IMR-90 (cell line): Measurements from ENCODE around the gene EPHB1. TPM values are rescaled to one million over a fixed set of nuclear protein-coding genes. Genes with fewer than 3 reads are reported as not detected.

Experiments
- ATAC-seq: fragments of 200-7000 bp; cut with Tn5 transposase; 2 replicates; pipeline ENCODE4 v1.9.1; 2020; ENCODE audit warnings: low read depth, mild to moderate bottlenecking, moderate library complexity
- BruUV-seq: library from RNA; stranded (reverse); fragments of 400-500 nt; replicated peaks from 2 replicates; lab custom pipeline; 2021; lab: Mats Ljungman, UMichigan
- CTCF ChIA-PET: fragments of 300-600 bp; formaldehyde crosslinking; extraction: SDS; loops from one replicate; lab custom pipeline; 2021; ENCODE audit warnings: antibody characterized with exemption; lab: Yijun Ruan, JAX
- POLR2A ChIA-PET: fragments of 300-600 bp; sonication (Branson Sonifier 250); formaldehyde crosslinking; loops from one replicate; lab custom pipeline; 2022; ENCODE audit warnings: antibody characterized with exemption; ENCODE audit not compliant: unreplicated experiment; lab: Charles Lee
- DNase-seq: peaks from one replicate; pipeline ENCODE4 v3.0.0; 2013
- H2AFZ ChIP-seq: replicated peaks from 2 replicates; pipeline ENCODE3; 2013; ENCODE audit warnings: low read length, mild to moderate bottlenecking; ENCODE audit not compliant: poor library complexity
- H2AK5ac ChIP-seq: 2 replicates; pipeline ENCODE4 v1.6.1; 2013; ENCODE audit warnings: low read depth, low read length, inconsistent platforms
- H2AK9ac ChIP-seq: replicated peaks from 2 replicates; pipeline ENCODE3; 2013; ENCODE audit warnings: mild to moderate bottlenecking, low read depth, low read length, moderate library complexity; ENCODE audit not compliant: poor library complexity
- H2BK120ac ChIP-seq: 2 replicates; pipeline ENCODE4 v1.6.1; 2013; ENCODE audit warnings: low read depth, low read length, inconsistent platforms
- H2BK15ac ChIP-seq: 3 replicates; pipeline ENCODE4 v1.6.1; 2013; ENCODE audit warnings: low read depth, low read length, inconsistent platforms
- H2BK20ac ChIP-seq: 2 replicates; pipeline ENCODE4 v1.6.1; 2013; ENCODE audit warnings: low read depth, mild to moderate bottlenecking, inconsistent platforms, low read length, moderate library complexity
- H2BK5ac ChIP-seq: 2 replicates; pipeline ENCODE4 v1.6.1; 2013; ENCODE audit warnings: mild to moderate bottlenecking, low read depth, low read length, inconsistent platforms; ENCODE audit not compliant: poor library complexity, severe bottlenecking
- H3K14ac ChIP-seq: replicated peaks from 2 replicates; pipeline ENCODE4 v1.6.1; 2013; ENCODE audit warnings: low read depth, low read length, inconsistent platforms
- H3K18ac ChIP-seq: 2 replicates; pipeline ENCODE4 v1.6.1; 2013; ENCODE audit warnings: low read depth, low read length, control low read depth
- H3K23ac ChIP-seq: 2 replicates; pipeline ENCODE4 v1.6.1; 2013; ENCODE audit warnings: low read depth, low read length, inconsistent platforms
- H3K27ac ChIP-seq: 2 replicates; pipeline ENCODE4 v1.5.1; 2013; ENCODE audit warnings: mild to moderate bottlenecking, control low read depth, low read length; ENCODE audit not compliant: insufficient read depth
- H3K27me3 ChIP-seq: 2 replicates; pipeline ENCODE4 v1.6.1; 2013; ENCODE audit warnings: low read length; ENCODE audit not compliant: control insufficient read depth, insufficient read depth
- H3K36me3 ChIP-seq: 2 replicates; pipeline ENCODE4 v1.6.1; 2013; ENCODE audit warnings: low read length, mixed read lengths; ENCODE audit not compliant: control insufficient read depth, insufficient read depth
- H3K4ac ChIP-seq: 2 replicates; pipeline ENCODE4 v1.6.1; 2013; ENCODE audit warnings: low read depth, low read length, inconsistent platforms
- H3K4me1 ChIP-seq: 2 replicates; pipeline ENCODE4 v1.6.1; 2013; ENCODE audit warnings: low read length, mixed read lengths; ENCODE audit not compliant: control insufficient read depth, insufficient read depth
- H3K4me2 ChIP-seq: 2 replicates; pipeline ENCODE4 v1.6.1; 2013; ENCODE audit warnings: low read depth, mild to moderate bottlenecking, control low read depth, low read length, moderate library complexity
- H3K4me3 ChIP-seq: 2 replicates; pipeline ENCODE4 v1.5.1; 2013; ENCODE audit warnings: low read depth, mild to moderate bottlenecking, control low read depth, low read length, moderate library complexity; ENCODE audit not compliant: insufficient read depth
- H3K56ac ChIP-seq: 2 replicates; pipeline ENCODE4 v1.6.1; 2013; ENCODE audit warnings: low read length, inconsistent platforms; ENCODE audit not compliant: insufficient read depth; ENCODE audit errors: extremely low read depth
- H3K79me1 ChIP-seq, 2 experiments: 2 replicates each; pipeline ENCODE4 v1.6.1; 2013; ENCODE audit warnings: low read length in 2 of 2, inconsistent platforms in 1 of 2, low read depth in 1 of 2
- H3K9ac ChIP-seq: 2 replicates; pipeline ENCODE4 v1.6.1; 2013; ENCODE audit warnings: low read depth, low read length, control low read depth
- H3K9me1 ChIP-seq: 2 replicates; pipeline ENCODE4 v1.6.1; 2013; ENCODE audit warnings: low read length, inconsistent platforms; ENCODE audit not compliant: insufficient read depth
- H3K9me3 ChIP-seq: 2 replicates; pipeline ENCODE4 v1.6.1; 2013; ENCODE audit warnings: low read length; ENCODE audit not compliant: control insufficient read depth, insufficient read depth
- H4K20me1 ChIP-seq: 2 replicates; pipeline ENCODE4 v1.6.1; 2013; ENCODE audit warnings: low read length, inconsistent platforms; ENCODE audit not compliant: insufficient read depth
- H4K5ac ChIP-seq: 2 replicates; pipeline ENCODE4 v1.6.1; 2013; ENCODE audit warnings: mild to moderate bottlenecking, low read depth, low read length, control low read depth
- H4K8ac ChIP-seq, 2 experiments: 2 replicates each; pipeline ENCODE4 v1.6.1; 2013; ENCODE audit warnings: low read depth in 2 of 2, low read length in 2 of 2, control low read depth in 1 of 2, inconsistent platforms in 1 of 2
- H4K91ac ChIP-seq: 2 replicates; pipeline ENCODE4 v1.6.1; 2013; ENCODE audit warnings: low read depth, low read length, inconsistent platforms; ENCODE audit not compliant: insufficient read depth
- ELK1 ChIP-seq: fragments of 150-350 bp; IDR thresholded peaks from 2 replicates; pipeline ENCODE4 v1.6.1; 2016; ENCODE audit warnings: low read depth, mild to moderate bottlenecking, low read length, moderate library complexity, borderline replicate concordance
- MAZ ChIP-seq: IDR thresholded peaks from 2 replicates; pipeline ENCODE4 v1.6.1; 2012; ENCODE audit warnings: low read depth, mild to moderate bottlenecking, low read length, improper control_type of control experiment, moderate library complexity, borderline replicate concordance
- WGBS, 2 experiments: methylation state at CpG; one replicate each; pipeline versions ENCODE4 v1.1.5 to v1.1.7; 2013; ENCODE audit warnings: missing lambda C conversion rate in 2 of 2; ENCODE audit not compliant: insufficient read length in 1 of 2; ENCODE audit errors: extremely low coverage in 2 of 2; 5-methylcytosine and 5-hydroxymethylcytosine counted together
- dilution Hi-C: fragments of 300-500 bp; cut with HindIII; formaldehyde crosslinking; loops from one replicate; pipeline ENCODE4 v1.14.3; 2018; ENCODE audit warnings: low sequenced_read_pairs; ENCODE audit not compliant: unreplicated experiment
- in situ Hi-C: fragments of 300-500 bp; cut with MboI; formaldehyde crosslinking; loops from 3 replicates; pipeline ENCODE4 v1.14.3; 2019; ENCODE audit warnings: low sequenced_read_pairs, inconsistent platforms, mixed read lengths
- intact Hi-C: fragments of 100-400 bp; cut with micrococcal nuclease; formaldehyde crosslinking; loops from 2 replicates; pipeline ENCODE4 v1.10.0; 2022
- polyA plus RNA-seq, 3 experiments: library from polyadenylated mRNA; depleted of rRNA; stranded (reverse); fragments of >200 nt; gene quantifications; 2 replicates each; pipeline ENCODE4 v1.2.3, GENCODE V29; 2012; ENCODE audit warnings: low replicate concordance in 1 of 3
- total RNA-seq: library from RNA; depleted of rRNA; stranded (reverse); fragments of >200 nt; gene quantifications from 2 replicates; pipeline ENCODE4 v1.2.3, GENCODE V29; 2012

The EPHB1 gene
- total and polyA plus RNA-seq, 2 of the 4 experiments (the other 2 are of a cell fraction) = 0.17 to 0.36 TPM

- H3K9me1 ChIP-seq = no peaks in the 10 kb centered on the region
- no peak overlapping the region for H2BK15ac ChIP-seq
- H4K8ac ChIP-seq = no peak overlapping the region
- H3K27ac ChIP-seq = no peak overlapping the region
- H3K4me1 ChIP-seq = no peaks in the 10 kb centered on the region
- TF ChIP-seq ELK1 (no peak), MAZ (no peak)
- no peak overlapping the region for H4K5ac ChIP-seq
- no peak overlapping the region for H3K4me3 ChIP-seq
- H3K27me3 ChIP-seq = no peaks in the 10 kb centered on the region
- H3K9ac ChIP-seq = no peak overlapping the region
- H3K4me2 ChIP-seq = no peak overlapping the region
- no peak overlapping the region for H3K4ac ChIP-seq
- intact Hi-C loops (no loop called here), in situ Hi-C loops (no loop called here), dilution Hi-C loops (no loop called here)
- no peak overlapping the region for H3K23ac ChIP-seq
- no peak overlapping the region for H2BK20ac ChIP-seq
- DNase-seq (no peak), ATAC-seq (no peak)
- no peak overlapping the region for H2AK9ac ChIP-seq
- ChIA-PET POLR2A (no interaction called here), CTCF (no interaction called here)
- 67% methylated on average over 2 of the region's 6 CpGs; no CpG with 5 or more reads in 1 of the 2 experiments for WGBS, 2 experiments
- H3K9me3 ChIP-seq = no peaks in the 10 kb centered on the region
- no peak overlapping the region for H2BK5ac ChIP-seq
- no TSS peak for BruUV-seq
- H3K79me1 ChIP-seq = no peaks in the 10 kb centered on the region
- H2AFZ ChIP-seq = no peak overlapping the region
- no peak overlapping the region for H4K91ac ChIP-seq
- H3K14ac ChIP-seq = no peak overlapping the region
- no peak overlapping the region for H3K56ac ChIP-seq
- H3K18ac ChIP-seq = no peak overlapping the region
- no peaks in the 10 kb centered on the region for H4K20me1 ChIP-seq
- no peak overlapping the region for H2BK120ac ChIP-seq
- no peak overlapping the region for H2AK5ac ChIP-seq
- H3K36me3 ChIP-seq = no peaks in the 10 kb centered on the region
These were observed 290.8 kb downstream of the EPHB1 start for GRCh38 chr3:135085652-135086436.
